ENCODE results near the gene CD300E. TPM values are rescaled to one million over a fixed set of nuclear protein-coding genes. Genes with fewer than 3 reads are reported as not detected.

Gene CD300E
- total and polyA plus RNA-seq, 4 experiments from 2014 or later: not detected

DNA sequence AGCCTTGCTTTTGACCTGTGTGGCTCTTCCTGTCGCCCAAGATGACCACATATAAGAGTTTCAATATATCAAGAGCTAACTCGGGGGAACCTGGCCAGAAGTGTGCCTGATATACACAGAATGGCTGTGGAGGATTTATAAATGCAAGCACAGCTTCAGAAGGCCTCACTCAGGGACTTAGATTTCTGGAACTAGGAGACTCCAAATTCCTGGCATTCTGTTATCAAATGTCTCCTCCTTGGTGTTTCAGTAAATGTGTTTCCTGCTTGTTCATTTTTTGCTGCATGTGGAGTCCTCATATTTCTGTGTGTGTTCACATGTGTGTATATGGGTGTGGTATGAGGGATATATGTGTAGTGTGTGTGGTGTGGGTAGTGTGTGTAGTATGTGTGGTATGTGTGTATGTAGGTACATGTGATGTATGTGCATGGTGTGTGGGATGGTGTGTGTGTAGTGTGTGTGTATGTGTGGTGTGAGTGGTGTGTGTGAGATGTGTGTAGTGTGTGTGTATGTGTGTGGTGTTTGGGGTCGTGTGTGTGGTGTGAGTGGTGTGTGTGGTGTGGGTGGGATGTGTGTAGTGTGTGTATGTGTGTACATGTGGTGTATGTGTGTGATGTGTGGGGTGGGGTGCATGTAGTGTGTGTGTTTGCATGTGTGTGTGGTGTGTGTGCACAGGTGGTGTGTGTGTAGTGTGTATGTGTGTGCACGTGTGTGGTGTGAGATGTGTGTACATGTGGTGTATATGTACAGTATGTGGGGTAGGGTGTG, 55.2 kb downstream of the CD300E start:
- H3K27me3 Mint-ChIP-seq: peaks cover 27 to 36% of the 10 kb centered on the region in 2 donors
- intact Hi-C loops (cut with micrococcal nuclease): no loop called here
- ChIA-PET CTCF (ENCODE audit: partially characterized antibody) (no interaction called here), POLR2A (ENCODE audit: partially characterized antibody) (no interaction called here)
- no peaks in the 10 kb centered on the region for H3K36me3 Mint-ChIP-seq
- no peaks in the 10 kb centered on the region for H3K4me1 ChIP-seq (ENCODE audit: insufficient read depth, low read length)
- no peak overlapping the region for H3K4me3 Mint-ChIP-seq
- H3K27ac ChIP-seq (ENCODE audit: low read depth, low read length): no peak overlapping the region
- no peak overlapping the region for H3K4me3 ChIP-seq (ENCODE audit: low read length in 2 of 2)
- DNase-seq: no peak
- no peaks in the 10 kb centered on the region for H3K9me3 Mint-ChIP-seq
- no peaks in the 10 kb centered on the region for H3K36me3 ChIP-seq (ENCODE audit: insufficient read depth, low read length)
- H3K9me3 ChIP-seq (ENCODE audit: control insufficient read depth in 1 of 2, low read length in 2 of 2): no peaks in the 10 kb centered on the region
- no peak overlapping the region for H3K27ac Mint-ChIP-seq
- peaks cover 7% of the 10 kb centered on the region for H3K27me3 ChIP-seq (ENCODE audit: insufficient read depth, low read length)
- H3K4me1 Mint-ChIP-seq: peaks cover 0 to 3% (median 1%) of the 10 kb centered on the region in 4 donors

DNA sequence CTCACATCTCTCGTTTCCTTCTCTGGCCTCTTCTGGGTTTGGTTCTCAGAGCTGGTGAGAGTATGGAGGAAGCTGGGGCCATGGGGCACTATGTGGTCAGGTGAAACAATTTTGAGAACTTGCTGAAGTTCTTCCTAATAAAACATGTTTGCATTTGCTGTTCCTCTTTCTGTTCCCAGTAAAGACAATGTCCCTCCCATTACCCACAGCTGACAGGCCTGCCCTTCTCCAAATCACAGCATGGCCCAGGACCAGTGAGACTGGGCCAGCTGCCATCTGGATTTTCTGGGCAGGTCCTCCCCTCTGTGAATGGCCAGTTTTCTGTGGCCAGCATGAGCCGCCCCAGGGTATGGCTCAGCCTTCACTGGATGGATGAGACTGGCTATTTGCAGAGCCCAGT, 56.1 kb downstream of the CD300E start, which contains the start of gene CD300H:
TSS of gene CD300H (minus strand) at position 113 of the 400 bp plus-strand sequence.
- H3K4me1 ChIP-seq (ENCODE audit: insufficient read depth, low read length): no peaks in the 10 kb centered on the region
- H3K36me3 Mint-ChIP-seq: no peaks in the 10 kb centered on the region
- peaks cover 29 to 38% of the 10 kb centered on the region in 2 donors for H3K27me3 Mint-ChIP-seq
- H3K4me3 ChIP-seq (ENCODE audit: low read length in 2 of 2): no peak within 1 kb of the TSS
- H3K27ac Mint-ChIP-seq: peak within 1 kb of the TSS in 1 of 7 donors; percentile 54
- no peaks in the 10 kb centered on the region for H3K9me3 ChIP-seq (ENCODE audit: control insufficient read depth in 1 of 2, low read length in 2 of 2)
- intact Hi-C loops (cut with micrococcal nuclease): no loop called here
- peaks cover 7% of the 10 kb centered on the region for H3K27me3 ChIP-seq (ENCODE audit: insufficient read depth, low read length)
- POLR2A ChIA-PET (ENCODE audit: partially characterized antibody): no interaction called here
- CTCF ChIA-PET (ENCODE audit: partially characterized antibody): no interaction called here
- H3K9me3 Mint-ChIP-seq: no peaks in the 10 kb centered on the region
- H3K4me1 Mint-ChIP-seq: peaks cover 0 to 3% (median 1%) of the 10 kb centered on the region in 4 donors
- no peaks in the 10 kb centered on the region for H3K36me3 ChIP-seq (ENCODE audit: insufficient read depth, low read length)
- H3K4me3 Mint-ChIP-seq: no peak within 1 kb of the TSS
- no peak within 1 kb of the TSS for H3K27ac ChIP-seq (ENCODE audit: low read depth, low read length)
- no peak for DNase-seq

GRCh38 chr17:74566132-74566753, 57.3 kb downstream of the CD300E start:
- Mint-ChIP-seq H3K27ac (peak overlapping the region in 1 of 7 donors; percentile 54), H3K4me3 (no peak overlapping the region), H3K36me3 (no peaks in the 10 kb centered on the region), H3K4me1 (peaks cover 0 to 3% (median 1%) of the 10 kb centered on the region in 4 donors), H3K27me3 (peaks cover 30 to 39% of the 10 kb centered on the region in 2 donors), H3K9me3 (no peaks in the 10 kb centered on the region)
- Histone ChIP-seq H3K9me3 (ENCODE audit: control insufficient read depth in 1 of 2, low read length in 2 of 2) (no peaks in the 10 kb centered on the region), H3K27ac (ENCODE audit: low read depth, low read length) (no peak overlapping the region), H3K4me3 (ENCODE audit: low read length in 2 of 2) (no peak overlapping the region), H3K4me1 (ENCODE audit: insufficient read depth, low read length) (no peaks in the 10 kb centered on the region), H3K36me3 (ENCODE audit: insufficient read depth, low read length) (no peaks in the 10 kb centered on the region), H3K27me3 (ENCODE audit: insufficient read depth, low read length) (peaks cover 7% of the 10 kb centered on the region)
- ChIA-PET POLR2A (ENCODE audit: partially characterized antibody) (interaction anchor here (1.2 kb wide), 1 partner anchor 172 kb away, joined by 3 read pairs; no protein-coding TSS in a partner anchor), CTCF (ENCODE audit: partially characterized antibody) (interaction anchor here (0.6 to 1.4 kb wide), 7 partner anchors 8 to 606 kb away, joined by 3 to 4 read pairs (median 3); no protein-coding TSS in a partner anchor)
- intact Hi-C loops (cut with micrococcal nuclease): no loop called here
- DNase-seq: peak in 1 of 5 donors; percentile 13

- Histone ChIP-seq H3K27ac (ENCODE audit: low read depth, low read length) (no peak overlapping the region), H3K9me3 (ENCODE audit: control insufficient read depth in 1 of 2, low read length in 2 of 2) (no peaks in the 10 kb centered on the region), H3K4me3 (ENCODE audit: low read length in 2 of 2) (no peak overlapping the region), H3K36me3 (ENCODE audit: insufficient read depth, low read length) (no peaks in the 10 kb centered on the region), H3K27me3 (ENCODE audit: insufficient read depth, low read length) (peaks cover 3% of the 10 kb centered on the region), H3K4me1 (ENCODE audit: insufficient read depth, low read length) (no peaks in the 10 kb centered on the region)
- no peak for DNase-seq
- H3K27ac Mint-ChIP-seq: no peak overlapping the region
- no peaks in the 10 kb centered on the region for H3K36me3 Mint-ChIP-seq
- H3K9me3 Mint-ChIP-seq: no peaks in the 10 kb centered on the region
- no peak overlapping the region for H3K4me3 Mint-ChIP-seq
- CTCF ChIA-PET (ENCODE audit: partially characterized antibody): no interaction called here
- POLR2A ChIA-PET (ENCODE audit: partially characterized antibody): no interaction called here
- peaks cover 30 to 37% of the 10 kb centered on the region in 2 donors for H3K27me3 Mint-ChIP-seq
- peaks cover 0 to 3% (median 1%) of the 10 kb centered on the region in 4 donors for H3K4me1 Mint-ChIP-seq
- intact Hi-C loops (cut with micrococcal nuclease): no loop called here
These were observed 58.4 kb downstream of the CD300E start for GRCh38 chr17:74565126-74565525.

DNA sequence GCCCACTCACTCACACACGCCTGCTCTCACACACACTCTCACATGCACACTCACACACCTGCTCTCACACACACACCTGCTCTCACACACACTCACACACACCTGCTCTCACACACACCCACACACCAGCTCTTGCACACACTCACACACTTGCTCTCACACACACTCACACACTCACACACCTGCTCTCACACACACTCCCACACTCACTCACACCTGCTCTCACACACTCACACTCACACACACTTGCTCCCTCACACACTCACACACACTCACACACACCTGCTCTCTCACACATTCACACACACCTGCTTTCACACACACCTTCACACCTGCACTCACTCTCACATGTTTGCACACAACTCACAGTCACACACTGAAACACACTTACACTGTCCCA, 60.2 kb downstream of the CD300E start:
- no peaks in the 10 kb centered on the region for H3K36me3 Mint-ChIP-seq
- Histone ChIP-seq H3K4me3 (ENCODE audit: low read length in 2 of 2) (no peak overlapping the region), H3K36me3 (ENCODE audit: insufficient read depth, low read length) (no peaks in the 10 kb centered on the region), H3K9me3 (ENCODE audit: control insufficient read depth in 1 of 2, low read length in 2 of 2) (no peaks in the 10 kb centered on the region), H3K27ac (ENCODE audit: low read depth, low read length) (no peak overlapping the region), H3K4me1 (ENCODE audit: insufficient read depth, low read length) (no peaks in the 10 kb centered on the region), H3K27me3 (ENCODE audit: insufficient read depth, low read length) (no peaks in the 10 kb centered on the region)
- ChIA-PET CTCF (ENCODE audit: partially characterized antibody) (no interaction called here), POLR2A (ENCODE audit: partially characterized antibody) (no interaction called here)
- intact Hi-C loops (cut with micrococcal nuclease): no loop called here
- no peaks in the 10 kb centered on the region for H3K9me3 Mint-ChIP-seq
- no peak for DNase-seq
- no peak overlapping the region for H3K4me3 Mint-ChIP-seq
- H3K27ac Mint-ChIP-seq: no peak overlapping the region
- peaks cover 4 to 8% (median 5%) of the 10 kb centered on the region in 4 donors for H3K4me1 Mint-ChIP-seq
- H3K27me3 Mint-ChIP-seq: peaks cover 20 to 29% of the 10 kb centered on the region in 2 donors

DNA sequence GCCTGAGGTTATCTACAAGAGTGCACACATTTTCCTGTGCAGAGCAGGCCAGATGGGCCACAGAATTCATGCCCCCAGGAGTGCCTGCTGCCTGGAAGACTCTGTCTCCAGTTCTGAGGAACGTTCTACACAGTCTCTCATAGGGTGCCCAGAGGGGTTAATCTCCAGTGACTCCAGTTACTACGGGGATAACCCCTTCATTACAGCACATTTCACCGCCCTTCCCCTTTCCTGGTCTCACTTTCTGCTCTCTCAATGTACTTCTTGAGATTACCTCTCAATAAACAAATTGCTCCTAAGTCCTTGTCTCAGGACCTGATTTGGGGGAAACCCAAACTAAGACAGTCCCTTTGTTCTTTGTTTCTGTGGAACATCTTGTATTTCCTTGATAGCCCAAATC, 62.0 kb downstream of the CD300E start:
- H3K4me3 ChIP-seq (ENCODE audit: low read length in 2 of 2): no peak overlapping the region
- Mint-ChIP-seq H3K36me3 (no peaks in the 10 kb centered on the region), H3K9me3 (no peaks in the 10 kb centered on the region), H3K4me1 (peaks cover 3 to 8% (median 5%) of the 10 kb centered on the region in 4 donors), H3K27me3 (peaks cover 17 to 24% of the 10 kb centered on the region in 2 donors), H3K27ac (no peak overlapping the region), H3K4me3 (no peak overlapping the region)
- DNase-seq: no peak
- H3K4me1 ChIP-seq (ENCODE audit: insufficient read depth, low read length): no peaks in the 10 kb centered on the region
- ChIA-PET CTCF (ENCODE audit: partially characterized antibody) (no interaction called here), POLR2A (ENCODE audit: partially characterized antibody) (no interaction called here)
- no peaks in the 10 kb centered on the region for H3K27me3 ChIP-seq (ENCODE audit: insufficient read depth, low read length)
- H3K27ac ChIP-seq (ENCODE audit: low read depth, low read length): no peak overlapping the region
- intact Hi-C loops (cut with micrococcal nuclease): no loop called here
- H3K9me3 ChIP-seq (ENCODE audit: control insufficient read depth in 1 of 2, low read length in 2 of 2): no peaks in the 10 kb centered on the region
- no peaks in the 10 kb centered on the region for H3K36me3 ChIP-seq (ENCODE audit: insufficient read depth, low read length)

Measured in CD4-positive, alpha-beta memory T cell (primary cell).